ENCODE measurements around the gene RFC2.
"Not testable (repeated sequence)": the region's sequence is repeated elsewhere in the genome, so short reads cannot be mapped to it uniquely, and the experiment has no call there.

Gene RFC2

DNA sequence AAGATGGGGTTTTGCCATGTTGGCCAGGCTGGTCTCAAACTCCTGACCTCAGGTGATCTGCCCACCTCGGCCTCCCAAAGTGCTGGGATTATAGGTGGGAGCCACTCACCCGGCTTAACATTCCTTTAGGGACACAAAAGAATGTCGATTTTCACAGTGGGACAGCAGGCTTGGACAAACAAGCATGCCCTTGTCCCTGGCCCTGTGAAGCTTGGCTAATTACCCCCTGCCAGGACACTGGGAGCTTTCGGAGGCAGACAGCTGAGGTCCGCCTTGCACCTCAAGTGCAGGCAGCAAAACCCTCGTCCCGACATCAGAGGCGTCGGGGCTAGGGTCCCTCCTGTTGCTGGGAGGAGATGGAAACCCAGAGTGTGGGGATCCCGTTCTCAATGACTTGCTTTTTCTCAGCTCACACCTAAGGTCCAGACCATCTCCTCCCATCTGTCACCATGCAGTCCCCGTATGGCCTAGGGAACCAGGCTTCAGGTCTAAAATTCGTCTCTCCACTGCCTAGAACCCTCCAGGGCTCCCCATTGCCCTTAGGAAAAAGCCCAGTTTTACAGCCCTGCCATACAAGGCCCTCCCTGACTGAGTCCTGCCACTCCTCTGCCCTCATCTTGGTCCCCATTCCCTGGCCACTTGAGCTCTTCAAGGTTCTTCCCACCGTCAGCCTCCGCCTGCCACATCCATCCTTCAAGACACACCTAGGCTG lies 28.7 kb upstream of the RFC2 start:
- no peak for DNase-seq

DNA sequence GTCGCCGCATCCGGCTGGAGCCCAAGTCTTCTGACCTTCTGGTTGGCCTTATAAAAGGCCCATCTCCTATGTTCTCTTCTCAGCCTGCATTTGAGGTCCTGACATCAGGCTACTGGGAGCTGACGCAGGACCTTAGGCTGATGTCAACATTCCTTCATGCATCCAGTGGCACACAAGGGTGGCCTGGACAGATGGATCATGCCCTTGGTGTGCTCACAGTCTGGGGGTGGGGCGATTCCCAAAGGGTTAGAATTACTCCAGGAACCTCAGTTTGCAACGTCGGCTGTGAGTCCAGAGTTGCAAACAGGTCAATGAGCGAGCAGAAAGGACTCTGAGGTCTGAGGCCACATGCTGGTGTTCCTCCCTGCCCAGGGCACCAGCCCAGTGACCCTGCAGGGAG lies 26.8 kb upstream of the RFC2 start:
- no peak for DNase-seq

DNA sequence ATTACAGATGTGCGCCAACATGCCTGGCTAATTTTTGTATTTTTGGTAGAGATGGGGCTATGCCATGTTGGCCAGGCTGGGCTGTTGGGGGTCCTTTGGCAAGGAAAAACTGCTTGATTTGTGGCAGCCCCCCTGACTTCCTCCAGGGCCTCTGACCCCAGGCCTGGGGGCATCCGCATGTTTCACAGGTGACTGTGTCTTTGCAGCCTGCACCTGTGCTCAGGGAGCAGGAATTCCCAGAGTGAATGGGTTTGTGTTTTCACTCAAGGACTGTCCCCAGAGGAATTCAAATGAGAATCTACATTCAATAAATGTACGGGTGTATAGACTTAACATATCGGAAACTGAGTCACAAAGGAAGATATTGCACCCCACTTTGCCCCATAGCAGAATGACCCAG lies 23.4 kb upstream of the RFC2 start:
- DNase-seq, result no peak

DNA sequence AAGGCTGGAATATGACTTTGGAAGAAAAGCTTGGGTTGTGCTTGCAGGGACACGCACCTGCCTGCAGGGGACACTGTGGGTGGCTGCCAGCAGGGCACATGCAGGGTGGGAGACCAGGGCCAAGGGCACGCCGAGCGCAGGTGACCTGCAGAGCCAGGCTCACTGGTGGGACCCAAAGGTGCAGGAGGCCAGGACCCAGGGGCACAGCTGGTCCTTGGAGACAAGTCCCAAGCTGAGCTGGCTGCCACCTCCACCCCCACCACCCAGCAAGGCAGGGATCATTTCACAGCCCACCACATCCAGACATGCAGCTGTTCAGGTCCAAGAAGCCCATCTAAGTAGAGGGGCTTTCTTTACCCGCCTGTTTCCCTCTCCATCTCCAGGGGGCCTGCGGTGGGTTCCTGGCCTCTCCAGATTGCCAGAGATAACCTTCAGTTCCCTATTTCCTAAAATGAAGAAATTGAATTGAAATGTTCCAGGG lies 21.2 kb upstream of the RFC2 start:
- peak; percentile 4 for DNase-seq

- peak; percentile 3 for DNase-seq
Measured at GRCh38 chr7:74272305-74273038, 18.3 kb upstream of the RFC2 start.

DNA sequence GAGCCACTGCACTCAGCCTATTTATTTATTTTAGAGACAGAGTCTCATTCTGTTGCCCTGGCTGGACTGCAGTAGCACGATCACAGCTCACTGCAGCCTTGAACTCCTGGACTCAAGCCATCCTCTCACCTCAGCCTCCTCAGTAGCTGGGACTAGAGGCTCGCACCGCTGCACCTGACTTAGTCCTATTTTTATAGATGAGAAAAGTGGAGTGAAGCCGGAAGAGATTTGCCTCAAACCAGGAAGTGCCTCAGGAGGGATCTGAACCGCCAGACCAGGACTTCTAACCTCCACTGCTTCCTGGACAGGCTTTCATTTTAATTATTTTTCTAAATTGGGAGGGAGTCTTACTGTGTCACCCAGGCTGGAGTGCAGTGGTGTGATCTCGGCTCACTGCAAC lies 17.5 kb upstream of the RFC2 start:
- no peak for DNase-seq

DNA sequence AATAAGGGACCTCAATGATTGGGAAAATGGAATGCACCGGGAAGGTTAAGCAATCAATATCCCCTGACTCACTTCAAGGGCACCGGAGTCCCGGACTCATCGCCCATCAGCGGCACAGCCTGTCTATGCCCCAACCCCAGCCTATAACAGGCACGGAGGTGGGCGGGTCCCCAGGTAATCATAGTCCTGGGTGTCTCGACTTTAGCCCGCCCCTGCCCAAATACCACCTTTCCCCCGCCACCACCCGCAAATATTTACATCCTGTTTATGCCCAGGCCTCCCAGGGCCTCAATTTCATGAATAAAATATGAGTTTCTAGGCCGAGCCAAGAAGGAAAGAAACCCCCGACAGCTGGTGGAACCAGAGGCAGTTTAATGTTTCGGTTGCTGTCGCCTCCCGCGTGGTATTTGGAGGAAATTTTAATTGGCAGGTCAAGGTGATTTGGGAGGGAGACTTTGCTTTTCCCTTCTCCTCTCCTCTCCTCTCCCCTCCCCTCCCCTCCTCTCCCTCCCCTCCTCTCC lies 15.6 kb upstream of the RFC2 start:
- DNase-seq, result peak; percentile 67

DNA sequence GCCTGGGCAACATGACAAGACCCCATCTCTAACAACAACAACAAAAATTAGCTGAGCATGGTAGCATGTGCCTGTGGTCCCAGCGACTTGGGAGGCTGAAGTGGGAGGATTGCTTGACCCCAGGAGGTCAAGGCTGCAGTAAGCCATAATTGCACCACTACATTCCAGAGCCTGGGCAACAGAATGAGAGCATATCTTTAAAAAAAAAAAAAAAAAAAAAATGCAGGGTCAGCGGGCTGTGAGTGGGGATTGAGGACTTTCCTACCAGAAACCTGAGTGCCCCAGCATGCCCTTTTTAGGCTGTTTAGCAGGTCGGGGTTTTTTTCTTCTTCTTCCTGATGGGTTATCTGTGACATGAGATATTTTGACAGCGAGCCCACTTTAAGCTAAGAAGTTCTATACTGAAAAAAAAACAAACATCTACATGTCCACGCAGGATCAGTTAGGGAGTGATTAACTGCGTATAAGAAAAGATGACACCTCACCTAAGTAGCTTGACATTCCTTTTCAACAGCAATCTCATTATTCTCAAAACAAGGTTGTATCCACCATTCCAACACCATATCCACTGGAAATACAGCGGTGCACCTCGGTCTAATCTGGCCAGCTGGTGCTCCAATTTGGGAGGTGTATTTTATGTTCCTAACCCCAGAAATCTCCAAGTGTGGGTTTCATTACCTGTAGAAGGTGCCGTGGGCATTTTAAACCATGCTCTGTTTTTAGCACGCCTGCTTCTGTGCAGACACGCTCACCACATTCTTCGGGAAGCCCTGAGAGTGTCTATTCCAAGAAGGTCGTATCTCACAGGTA lies 13.8 kb upstream of the RFC2 start:
- no peak for DNase-seq

DNA sequence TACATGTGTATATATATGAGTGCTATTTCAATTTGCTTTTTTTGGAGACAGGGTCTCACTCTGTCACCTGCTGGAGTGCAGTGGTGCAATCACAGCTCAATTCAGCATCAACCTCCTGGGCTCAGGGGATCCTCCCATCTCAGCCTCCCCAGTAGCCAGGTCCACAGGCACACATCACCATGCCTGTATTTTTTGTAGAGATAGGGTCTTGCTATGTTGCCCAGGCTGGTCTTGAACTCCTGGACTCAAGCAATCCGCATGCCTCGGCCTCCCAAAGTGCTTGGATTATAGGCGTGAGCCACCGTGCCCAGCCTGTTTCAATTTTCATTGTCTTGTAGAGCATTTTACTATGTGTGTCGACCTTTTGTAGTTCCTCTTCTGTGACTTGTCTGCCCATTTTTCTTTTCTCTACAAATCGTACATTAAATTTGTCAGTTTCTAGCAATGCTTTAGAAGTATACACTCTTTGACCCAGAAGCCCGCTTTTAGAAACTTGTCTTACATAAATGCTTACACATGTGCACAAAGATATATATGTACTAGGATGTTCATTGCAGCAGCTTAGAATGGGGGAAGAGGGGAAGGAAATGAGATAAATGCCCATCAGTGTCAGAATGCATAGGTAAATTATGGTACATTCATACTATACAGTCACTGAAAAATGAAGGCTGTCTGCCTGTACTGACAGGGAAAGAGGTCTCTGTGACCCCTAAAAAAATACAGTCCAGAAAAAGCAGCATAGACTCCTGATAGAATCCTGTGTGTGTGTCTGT lies 12.2 kb upstream of the RFC2 start:
- DNase-seq, result no peak

GRCh38 chr7:74263399-74264120 lies 9.4 kb upstream of the RFC2 start:
- DNase-seq, result no peak

DNA sequence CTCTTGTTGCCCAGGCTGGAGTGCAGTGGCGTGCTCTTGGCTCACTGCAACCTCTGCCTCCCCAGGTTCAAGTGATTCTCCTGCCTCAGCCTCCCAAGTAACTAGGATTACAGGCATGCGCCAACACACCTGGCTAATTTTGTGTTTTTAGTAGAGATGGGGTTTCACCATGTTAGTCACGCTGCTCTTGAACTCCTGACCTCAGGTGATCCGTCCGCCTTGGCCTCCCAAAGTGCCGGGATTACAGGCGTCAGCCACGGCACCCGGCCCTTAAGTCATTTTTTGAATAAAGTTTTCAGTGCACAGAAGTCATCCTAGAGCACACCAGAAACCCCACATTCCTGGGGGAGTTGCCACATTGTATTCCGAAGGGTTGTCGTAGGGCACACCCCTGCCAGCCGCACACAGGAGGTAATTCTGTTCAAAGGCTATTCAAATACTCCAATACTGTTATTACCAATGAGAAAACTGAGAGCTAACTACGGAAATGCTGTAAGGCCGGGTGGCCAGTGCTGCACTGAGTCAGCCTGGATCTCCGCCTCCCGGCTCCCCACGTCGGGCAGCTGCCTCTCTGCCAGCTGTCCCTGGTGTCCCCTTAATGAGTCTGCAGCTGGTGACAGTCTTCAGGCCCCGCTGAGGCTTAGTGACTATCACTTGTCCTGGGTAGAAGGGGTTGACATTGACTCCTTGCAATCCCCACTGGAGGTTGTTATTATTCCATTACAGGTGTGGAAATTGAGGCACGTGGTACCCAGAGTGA lies 8.6 kb upstream of the RFC2 start:
- no peak for DNase-seq

GRCh38 chr7:74258639-74259038 lies 4.4 kb upstream of the RFC2 start:
- no peak for DNase-seq

GRCh38 chr7:74256491-74257408 lies 2.6 kb upstream of the RFC2 start:
- no peak for DNase-seq

GRCh38 chr7:74255461-74255860 lies 1.3 kb upstream of the RFC2 start:
- not testable (repeated sequence) for DNase-seq

- no peak for DNase-seq
Measured at GRCh38 chr7:74254858-74255379, 720 bp upstream of the RFC2 start.

GRCh38 chr7:74253835-74254128 lies 417 bp downstream of the RFC2 start:
- DNase-seq, result no peak

- DNase-seq, result no peak
Measured at GRCh38 chr7:74253331-74253730, 868 bp downstream of the RFC2 start.

GRCh38 chr7:74252893-74253292 lies 1.3 kb downstream of the RFC2 start:
- DNase-seq, result no peak

DNA sequence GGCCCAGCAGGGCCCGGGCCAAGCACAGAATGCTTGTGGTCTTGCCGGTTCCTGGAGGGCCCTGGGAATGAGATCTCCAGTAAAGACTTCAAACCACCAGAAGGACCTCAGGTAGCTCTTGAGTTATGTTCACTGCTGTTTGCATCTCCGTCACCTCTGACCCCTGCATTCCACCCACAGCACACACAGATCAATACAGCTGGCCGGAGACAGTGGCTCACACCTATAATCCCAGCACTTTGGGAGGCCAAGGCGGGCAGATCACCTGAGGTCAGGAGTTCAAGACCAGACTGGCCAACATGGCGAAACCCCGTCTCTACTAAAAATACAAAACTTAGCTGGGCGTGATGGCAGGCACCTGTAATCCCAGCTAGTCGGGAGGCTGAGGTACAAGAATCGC lies 5.1 kb downstream of the RFC2 start:
- DNase-seq, result not testable (repeated sequence)

DNA sequence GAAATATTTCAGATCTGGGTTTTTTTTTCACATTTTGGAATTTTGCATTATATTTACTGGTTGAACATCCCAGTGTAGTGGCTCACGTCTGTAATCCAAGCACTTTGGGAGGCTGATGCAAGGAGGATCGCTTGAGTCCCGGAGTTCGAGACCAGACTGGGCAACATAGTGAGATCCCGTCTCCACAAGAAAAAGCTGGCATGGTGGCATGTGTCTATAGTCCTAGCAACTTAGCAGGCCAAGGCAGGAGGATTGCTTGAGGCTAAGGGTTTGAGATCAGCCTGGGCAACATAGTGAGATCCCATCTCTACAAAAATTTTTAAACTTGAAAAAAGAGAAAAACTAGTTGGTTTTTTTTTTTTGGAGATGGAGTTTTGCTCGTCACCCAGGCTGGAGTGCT lies 6.0 kb downstream of the RFC2 start:
- DNase-seq, result no peak

All from stimulated activated CD4-positive, alpha-beta T cell treated with anti-CD3 and anti-CD28 coated beads, Interleukin-4, amount 100 ng/mL, for 1 hour (primary cell).